ENCODE data around the gene DNHD1. TPM values are rescaled to one million over a fixed set of nuclear protein-coding genes. Genes with fewer than 3 reads are reported as not detected.

DNHD1 gene
- total and polyA plus RNA-seq, 2 of the 13 experiments (the other 11 are each of a cell fraction or from before 2014, with no cell fraction given): 2.7 to 9.3 TPM

GRCh38 chr11:6557761-6558674 is 60.9 kb downstream of the DNHD1 start:
- CTCF ChIA-PET (ENCODE audit: low intra/inter-chr PET ratio, low total read pairs): no interaction called here
- in situ Hi-C loops (cut with HindIII; ENCODE audit: extremely low pct_ligation_motif_present, low pct_unique_long_range_greater_than_20kb): no loop called here
- FAIRE-seq: no peak

More at GRCh38 chr11:6557761-6558674, 60.9 kb downstream of the DNHD1 start:
- H4K20me1 ChIP-seq (ENCODE audit: insufficient read depth, low read length): no peaks in the 10 kb centered on the region
- H3K4me3 ChIP-seq (replicated peaks in 1 of 3; ENCODE audit: insufficient read depth in 1 of 3, low read depth in 2 of 3, low read length in 3 of 3): no peak overlapping the region
- no peak overlapping the region for H3K27ac ChIP-seq (ENCODE audit: extremely low read length, insufficient read depth, low read length)
- DNase-seq (ENCODE audit: low spot score) (no peak), ATAC-seq (no peak)
- H2AFZ ChIP-seq (ENCODE audit: low read length): no peak overlapping the region
- intact Hi-C loops (cut with micrococcal nuclease; ENCODE audit: unreplicated experiment): no loop called here
- H3K36me3 ChIP-seq (replicated peaks in 1 of 2; ENCODE audit: control insufficient read depth in 1 of 2, insufficient read depth in 2 of 2, low read length in 2 of 2): no peaks in the 10 kb centered on the region
- no peaks in the 10 kb centered on the region for H3K27me3 ChIP-seq (ENCODE audit: control insufficient read depth in 1 of 2, insufficient read depth in 2 of 2, low read length in 2 of 2)
- no peak overlapping the region for H3K4me2 ChIP-seq (ENCODE audit: low read depth, low read length)
- POLR2A ChIA-PET: no interaction called here
- H3K9ac ChIP-seq (ENCODE audit: insufficient read depth, low read depth, low read length): no peak overlapping the region
- no peaks in the 10 kb centered on the region for H3K79me2 ChIP-seq (ENCODE audit: insufficient read depth, low read length)
- WGBS (ENCODE audit: low lambda C conversion rate): 93% methylated on average over 5 of the region's 14 CpGs
- BruUV-seq (replicated peaks): no TSS peak
- TF ChIP-seq TGIF2 (CRISPR knock-in tag; IDR thresholded peaks at IDR 0.05): no peak
- no peak for TF ChIP-seq FUBP1 (CRISPR knock-in tag; IDR thresholded peaks at IDR 0.05; ENCODE audit: borderline replicate concordance)
- no peak for TF ChIP-seq RBM39 (IDR thresholded peaks at IDR 0.05; ENCODE audit: low read depth, low read length, poor library complexity, severe bottlenecking)
- TF ChIP-seq RBM22 (optimal IDR thresholded peaks at IDR 0.05; ENCODE audit: low read length): no peak
- TF ChIP-seq ZNF143 (CRISPR knock-in tag; IDR thresholded peaks at IDR 0.05): no peak
- TF ChIP-seq, protein P1, sequence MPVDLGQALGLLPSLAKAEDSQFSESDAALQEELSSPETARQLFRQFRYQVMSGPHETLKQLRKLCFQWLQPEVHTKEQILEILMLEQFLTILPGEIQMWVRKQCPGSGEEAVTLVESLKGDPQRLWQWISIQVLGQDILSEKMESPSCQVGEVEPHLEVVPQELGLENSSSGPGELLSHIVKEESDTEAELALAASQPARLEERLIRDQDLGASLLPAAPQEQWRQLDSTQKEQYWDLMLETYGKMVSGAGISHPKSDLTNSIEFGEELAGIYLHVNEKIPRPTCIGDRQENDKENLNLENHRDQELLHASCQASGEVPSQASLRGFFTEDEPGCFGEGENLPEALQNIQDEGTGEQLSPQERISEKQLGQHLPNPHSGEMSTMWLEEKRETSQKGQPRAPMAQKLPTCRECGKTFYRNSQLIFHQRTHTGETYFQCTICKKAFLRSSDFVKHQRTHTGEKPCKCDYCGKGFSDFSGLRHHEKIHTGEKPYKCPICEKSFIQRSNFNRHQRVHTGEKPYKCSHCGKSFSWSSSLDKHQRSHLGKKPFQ (CRISPR knock-in tag; IDR thresholded peaks at IDR 0.05; ENCODE audit: insufficient replicate concordance): no peak
- TF ChIP-seq ZBTB20 (CRISPR knock-in tag; IDR thresholded peaks at IDR 0.05; ENCODE audit: borderline replicate concordance, low read depth): no peak
- TF ChIP-seq ZFY (CRISPR knock-in tag; IDR thresholded peaks at IDR 0.05): no peak
- no peak for TF ChIP-seq ZNF644 (CRISPR knock-in tag; IDR thresholded peaks at IDR 0.05; ENCODE audit: low read depth)
- TF ChIP-seq IRF2 (CRISPR knock-in tag; IDR thresholded peaks at IDR 0.05): no peak
- no peak for TF ChIP-seq CBX2 (IDR thresholded peaks at IDR 0.05; ENCODE audit: low read depth, low read length)
- no peak for TF ChIP-seq CBX2 (CRISPR knock-in tag; IDR thresholded peaks at IDR 0.05; ENCODE audit: low read depth)
- no peak for TF ChIP-seq ZNF225 (CRISPR knock-in tag; IDR thresholded peaks at IDR 0.05)
- TF ChIP-seq SRSF9 (IDR thresholded peaks at IDR 0.05; ENCODE audit: borderline replicate concordance, insufficient read depth, low read depth, low read length, poor library complexity, severe bottlenecking): no peak
- TF ChIP-seq KDM1A (CRISPR knock-in tag; IDR thresholded peaks at IDR 0.05): no peak
- no peak for TF ChIP-seq ZBTB33 (CRISPR knock-in tag; IDR thresholded peaks at IDR 0.05)
- TF ChIP-seq, protein P2, sequence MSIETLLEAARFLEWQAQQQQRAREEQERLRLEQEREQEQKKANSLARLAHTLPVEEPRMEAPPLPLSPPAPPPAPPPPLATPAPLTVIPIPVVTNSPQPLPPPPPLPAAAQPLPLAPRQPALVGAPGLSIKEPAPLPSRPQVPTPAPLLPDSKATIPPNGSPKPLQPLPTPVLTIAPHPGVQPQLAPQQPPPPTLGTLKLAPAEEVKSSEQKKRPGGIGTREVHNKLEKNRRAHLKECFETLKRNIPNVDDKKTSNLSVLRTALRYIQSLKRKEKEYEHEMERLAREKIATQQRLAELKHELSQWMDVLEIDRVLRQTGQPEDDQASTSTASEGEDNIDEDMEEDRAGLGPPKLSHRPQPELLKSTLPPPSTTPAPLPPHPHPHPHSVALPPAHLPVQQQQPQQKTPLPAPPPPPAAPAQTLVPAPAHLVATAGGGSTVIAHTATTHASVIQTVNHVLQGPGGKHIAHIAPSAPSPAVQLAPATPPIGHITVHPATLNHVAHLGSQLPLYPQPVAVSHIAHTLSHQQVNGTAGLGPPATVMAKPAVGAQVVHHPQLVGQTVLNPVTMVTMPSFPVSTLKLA (IDR thresholded peaks at IDR 0.05): no peak
- H3K4me1 ChIP-seq (ENCODE audit: insufficient read depth, low read length): no peaks in the 10 kb centered on the region
- no peaks in the 10 kb centered on the region for H3K9me3 ChIP-seq (ENCODE audit: low read length)

Data from HepG2 (cell line).